GM19025 (cell line): ENCODE results near the gene HECTD4.
"Not testable (repeated sequence)": the region's sequence is repeated elsewhere in the genome, so short reads cannot be mapped to it uniquely, and the experiment has no call there.

ENCODE experiments used
- ATAC-seq: cut with Tn5 transposase; IDR thresholded peaks from one replicate; pipeline ENCODE4 v1.9.1; 2021; ENCODE audit warnings: mild to moderate bottlenecking, low read depth, moderate library complexity; ENCODE audit not compliant: unreplicated experiment

The HECTD4 gene

GRCh38 chr12:112359290-112359689 lies 22.9 kb downstream of the HECTD4 start:
- ATAC-seq = no peak

GRCh38 chr12:112357214-112357613 lies 25.0 kb downstream of the HECTD4 start:
- no peak for ATAC-seq

DNA sequence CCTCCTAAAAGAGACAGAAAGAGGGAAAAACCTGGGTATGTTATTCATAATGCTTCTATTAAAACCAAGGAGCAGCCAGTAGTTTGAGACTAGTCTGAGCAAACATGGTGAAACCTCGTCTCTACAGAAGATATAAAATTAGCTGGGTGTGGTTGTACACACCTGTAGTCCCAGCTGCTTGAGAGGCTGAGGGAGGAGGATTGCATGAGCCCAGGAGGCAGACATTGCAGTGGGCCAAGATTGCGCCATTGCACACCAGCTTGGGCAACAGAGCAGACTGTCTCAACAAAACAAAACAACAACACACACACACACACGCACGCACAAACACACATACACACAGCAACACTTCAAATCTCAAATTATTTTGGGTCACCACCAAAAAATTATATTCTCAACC lies 27.8 kb downstream of the HECTD4 start:
- ATAC-seq = no peak

DNA sequence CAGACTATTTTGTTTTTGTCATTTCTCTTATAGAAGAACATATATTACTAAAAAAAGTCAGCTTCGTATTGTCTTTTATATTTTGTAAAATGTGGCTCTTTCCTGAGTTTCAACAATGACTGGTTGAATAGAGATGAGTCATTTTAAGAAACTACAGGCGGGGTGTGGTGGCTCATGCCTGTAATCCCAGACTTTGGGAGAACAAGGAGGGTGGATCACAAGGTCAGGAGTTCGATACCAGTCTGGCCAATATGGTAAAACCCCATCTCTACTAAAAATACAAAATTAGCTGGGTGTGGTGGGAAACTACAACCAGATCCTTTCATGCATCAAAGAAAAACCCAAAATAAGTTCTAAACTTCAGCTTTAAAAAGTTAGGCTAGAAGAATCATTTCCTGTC lies 28.8 kb downstream of the HECTD4 start:
- no peak for ATAC-seq

GRCh38 chr12:112352921-112353320 lies 29.3 kb downstream of the HECTD4 start:
- no peak for ATAC-seq

GRCh38 chr12:112350593-112351592 lies 31.3 kb downstream of the HECTD4 start:
- ATAC-seq = no peak

- ATAC-seq = no peak
Measured at GRCh38 chr12:112349431-112349830, 32.8 kb downstream of the HECTD4 start.

- ATAC-seq = not testable (repeated sequence)
Measured at GRCh38 chr12:112348926-112349325, 33.3 kb downstream of the HECTD4 start.

GRCh38 chr12:112347581-112347982 lies 34.6 kb downstream of the HECTD4 start:
- ATAC-seq = no peak

DNA sequence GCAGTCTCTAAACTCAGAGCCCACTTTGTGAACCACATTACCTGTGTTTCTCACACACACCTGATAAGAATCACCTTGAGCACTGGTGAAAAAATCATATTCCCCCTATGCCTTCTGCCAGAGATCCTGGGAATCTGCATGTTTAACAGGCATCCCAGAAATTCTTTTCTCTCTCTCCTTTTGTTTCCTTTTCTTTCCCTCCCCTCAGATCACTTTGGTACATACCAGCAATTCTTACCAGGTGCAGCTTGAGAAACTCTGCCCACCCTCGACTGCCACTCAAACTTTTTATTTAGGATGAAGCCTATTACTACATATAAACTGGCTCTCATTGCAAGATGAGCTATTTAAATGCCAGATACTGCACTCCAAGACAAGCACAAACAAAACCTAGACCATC lies 36.0 kb downstream of the HECTD4 start:
- ATAC-seq = no peak

- no peak for ATAC-seq
Measured at GRCh38 chr12:112344220-112344619, 38.0 kb downstream of the HECTD4 start.

GRCh38 chr12:112342587-112342986 lies 39.6 kb downstream of the HECTD4 start:
- no peak for ATAC-seq

GRCh38 chr12:112341046-112341825 lies 41.0 kb downstream of the HECTD4 start:
- no peak for ATAC-seq

DNA sequence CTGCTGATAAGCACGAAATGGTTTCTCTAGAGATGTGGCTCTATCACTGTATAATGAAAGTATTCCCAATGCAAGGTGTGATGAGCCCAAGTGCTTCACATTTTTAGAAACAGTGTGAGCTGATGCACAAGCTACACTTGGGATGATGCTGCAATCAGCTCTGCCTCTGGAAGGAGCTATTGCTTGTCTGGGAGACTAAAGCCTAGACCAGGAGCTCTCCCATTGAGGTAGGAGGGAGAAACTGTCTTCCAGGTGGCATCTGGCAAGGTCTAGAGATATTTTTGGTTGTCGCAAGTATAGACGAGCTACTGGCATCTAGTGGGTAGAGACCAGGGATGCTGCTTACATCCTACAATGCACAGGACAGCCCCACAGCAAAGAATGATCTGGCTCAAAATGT lies 42.0 kb downstream of the HECTD4 start:
- ATAC-seq = no peak

GRCh38 chr12:112334999-112335398 lies 47.2 kb downstream of the HECTD4 start:
- ATAC-seq = not testable (repeated sequence)

DNA sequence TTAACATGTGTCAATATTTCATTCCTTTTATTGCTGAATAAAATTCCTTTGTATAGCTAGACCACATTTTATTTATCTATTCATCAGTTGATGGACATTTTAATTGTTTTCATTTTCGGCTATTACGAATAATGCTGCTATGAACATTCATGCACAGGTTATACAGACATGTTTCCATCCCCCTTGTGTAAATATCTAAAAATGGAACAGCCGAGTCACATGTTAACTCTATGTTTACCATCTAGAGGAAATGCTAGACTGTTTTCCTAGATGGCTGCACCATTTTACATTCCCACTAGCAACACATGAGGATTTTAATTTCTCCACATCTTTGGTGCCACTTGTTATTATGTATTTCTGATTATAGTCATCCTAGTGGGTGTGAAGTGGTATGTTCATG lies 49.2 kb downstream of the HECTD4 start:
- no peak for ATAC-seq

DNA sequence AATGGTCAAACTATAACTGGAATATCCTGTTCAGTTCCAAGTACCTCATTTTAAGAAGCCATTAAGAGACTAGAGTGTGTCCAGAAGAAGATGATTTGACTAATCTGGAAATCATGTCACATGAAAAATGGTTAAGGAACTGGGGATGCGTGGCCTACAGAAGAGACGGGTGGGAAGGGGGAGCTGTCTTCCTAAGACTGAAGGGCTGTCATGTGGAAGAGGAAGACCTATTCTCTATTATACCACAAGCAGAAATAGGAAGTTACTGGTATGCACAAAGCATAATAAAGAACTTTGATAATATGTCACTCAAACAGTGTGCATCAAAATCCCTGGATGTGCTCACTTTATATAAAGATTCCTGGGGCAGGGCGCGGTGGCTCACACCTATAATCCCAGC lies 50.3 kb downstream of the HECTD4 start:
- ATAC-seq = no peak

DNA sequence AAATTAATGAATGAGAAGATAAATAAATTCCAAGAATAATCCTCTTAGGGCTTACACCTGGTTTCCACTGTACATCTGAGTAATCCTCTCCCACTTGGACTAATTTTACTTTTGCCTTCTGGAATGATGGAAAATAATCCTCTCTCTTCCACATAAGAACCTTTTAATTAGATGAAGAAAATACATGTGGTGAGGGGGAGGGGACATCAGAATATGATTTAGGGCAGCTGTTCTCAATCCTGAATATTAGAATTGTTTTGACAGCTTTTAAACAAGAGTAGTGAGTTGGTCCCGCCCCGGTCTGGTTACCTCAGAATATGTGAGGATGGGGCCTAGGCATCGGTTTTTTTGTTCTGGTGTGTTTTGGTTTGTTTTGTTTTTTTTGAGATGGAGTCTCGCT lies 51.5 kb downstream of the HECTD4 start:
- ATAC-seq = no peak

GRCh38 chr12:112328456-112329124 lies 53.6 kb downstream of the HECTD4 start:
- ATAC-seq = no peak

DNA sequence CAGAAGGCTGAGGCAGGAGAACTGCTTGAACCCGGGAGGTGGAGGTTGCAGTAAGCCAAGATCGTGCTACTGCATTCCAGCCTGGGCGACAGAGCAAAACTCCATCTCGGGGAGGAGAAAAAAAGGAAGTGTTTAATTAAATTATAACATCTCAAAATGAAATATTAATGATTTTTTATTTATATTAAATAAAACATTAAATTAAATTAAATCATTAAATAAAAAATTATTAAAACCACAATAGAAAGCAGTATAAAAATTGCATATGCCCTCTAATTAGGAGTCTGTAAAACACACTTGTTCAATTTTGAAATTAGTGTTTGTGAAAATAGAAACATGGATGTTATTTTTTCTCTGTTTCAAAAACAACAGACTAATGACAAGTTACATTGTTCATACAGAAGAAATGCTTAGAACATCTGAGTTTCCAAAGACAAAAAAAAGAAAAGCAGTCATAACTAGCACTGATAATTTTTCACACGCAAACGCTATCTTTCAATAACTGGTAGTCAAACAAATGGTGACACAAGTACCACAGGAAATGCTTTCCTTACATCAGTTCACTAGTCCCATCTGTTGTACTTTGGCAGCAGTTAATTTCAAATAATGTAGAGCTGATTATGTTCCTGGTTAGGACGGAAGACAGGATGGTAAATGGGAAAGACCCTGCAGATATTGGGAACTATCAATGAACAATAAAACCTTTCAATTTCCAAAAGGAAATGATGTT lies 54.9 kb downstream of the HECTD4 start:
- ATAC-seq = no peak
